CD8-positive, alpha-beta memory T cell (primary cell): Measurements from ENCODE around the gene STPG4. TPM values are rescaled to one million over a fixed set of nuclear protein-coding genes. Genes with fewer than 3 reads are reported as not detected.
"Not testable (repeated sequence)": the region's sequence is repeated elsewhere in the genome, so short reads cannot be mapped to it uniquely, and the experiment has no call there.

ENCODE experiments used
- CTCF ChIA-PET: fragments of 350-600 bp; sonication (Branson Sonifier 250); formaldehyde crosslinking; loops from one replicate; lab custom pipeline; 2021; ENCODE audit warnings: antibody characterized with exemption; lab: Charles Lee
- POLR2A ChIA-PET: fragments of 350-600 bp; sonication (Branson Sonifier 250); formaldehyde crosslinking; loops from one replicate; lab custom pipeline; 2021; ENCODE audit warnings: antibody characterized with exemption; lab: Charles Lee
- DNase-seq, 5 donors: peaks; one replicate each; pipeline versions ENCODE4 v3.0.0 to v3.0.0-alpha.2; 2020 to 2022; ENCODE audit warnings: mixed read lengths in 1 of 5
- H3K27ac ChIP-seq: one replicate; pipeline ENCODE4 v1.7.0; 2013; ENCODE audit warnings: low read depth, mild to moderate bottlenecking, low read length, moderate library complexity
- H3K27me3 ChIP-seq: 2 replicates; pipeline ENCODE4 v1.7.0; 2013; ENCODE audit warnings: low read length, mild to moderate bottlenecking; ENCODE audit not compliant: insufficient read depth, poor library complexity, severe bottlenecking
- H3K36me3 ChIP-seq: 2 replicates; pipeline ENCODE4 v1.7.0; 2013; ENCODE audit warnings: mild to moderate bottlenecking, low read length, moderate library complexity; ENCODE audit not compliant: insufficient read depth
- H3K4me1 ChIP-seq: 2 replicates; pipeline ENCODE4 v1.7.0; 2013; ENCODE audit warnings: mild to moderate bottlenecking, low read length, moderate library complexity; ENCODE audit not compliant: insufficient read depth
- H3K4me3 ChIP-seq: 2 replicates; pipeline ENCODE4 v1.7.0; 2013; ENCODE audit warnings: mild to moderate bottlenecking, low read length
- H3K9me3 ChIP-seq: 2 replicates; pipeline ENCODE4 v1.7.0; 2013; ENCODE audit warnings: mild to moderate bottlenecking, low read length
- H3K27ac Mint-ChIP-seq, 8 donors: one replicate each; pipeline ENCODE4 v1.8.0; 2020 to 2021; ENCODE audit warnings: mixed read lengths in 8 of 8, mild to moderate bottlenecking in 6 of 8, inconsistent platforms in 3 of 8, moderate library complexity in 3 of 8
- H3K27me3 Mint-ChIP-seq, 2 donors: one replicate each; pipeline ENCODE4 v1.8.0; 2020 to 2021; ENCODE audit warnings: mixed read lengths in 2 of 2, mild to moderate bottlenecking in 1 of 2, moderate library complexity in 1 of 2
- H3K36me3 Mint-ChIP-seq, 3 donors: one replicate each; pipeline ENCODE4 v1.8.0; 2020 to 2021; ENCODE audit warnings: mixed read lengths in 3 of 3, inconsistent platforms in 1 of 3, mild to moderate bottlenecking in 1 of 3
- H3K4me1 Mint-ChIP-seq, 3 donors: one replicate each; pipeline ENCODE4 v1.8.0; 2020 to 2021; ENCODE audit warnings: mixed read lengths in 3 of 3, inconsistent platforms in 1 of 3, mild to moderate bottlenecking in 1 of 3
- H3K4me3 Mint-ChIP-seq, 7 donors: one replicate each; pipeline ENCODE4 v1.8.0; 2020 to 2021; ENCODE audit warnings: mixed read lengths in 7 of 7, mild to moderate bottlenecking in 6 of 7, moderate library complexity in 4 of 7, inconsistent platforms in 2 of 7
- H3K9me3 Mint-ChIP-seq, 5 donors: one replicate each; pipeline ENCODE4 v1.8.0; 2020 to 2022; ENCODE audit warnings: mixed read lengths in 5 of 5, mild to moderate bottlenecking in 3 of 5, moderate library complexity in 2 of 5, inconsistent platforms in 1 of 5
- polyA plus RNA-seq: library from polyadenylated mRNA; unstranded; fragments of 300-500 nt; fragmentation: Illumina TruSeq; gene quantifications from one replicate; pipeline ENCODE4 v1.2.3, GENCODE V29; 2021
- total RNA-seq, 2 experiments: library from RNA; stranded (reverse); gene quantifications; one replicate each; pipeline ENCODE4 v1.2.3, GENCODE V29; 2021

STPG4 gene
- total and polyA plus RNA-seq, 3 experiments from 2014 or later: not detected

GRCh38 chr2:47106231-47106630 lies 48.9 kb downstream of the STPG4 start:
- H3K4me1 Mint-ChIP-seq, H3K36me3 Mint-ChIP-seq, POLR2A ChIA-PET, H3K27ac Mint-ChIP-seq, H3K27ac ChIP-seq, CTCF ChIA-PET, H3K4me3 ChIP-seq, H3K27me3 Mint-ChIP-seq, H3K9me3 Mint-ChIP-seq, H3K4me1 ChIP-seq, DNase-seq, H3K4me3 Mint-ChIP-seq, H3K9me3 ChIP-seq, H3K36me3 ChIP-seq, H3K27me3 ChIP-seq: not testable (repeated sequence)

GRCh38 chr2:47099712-47100111 lies 55.4 kb downstream of the STPG4 start:
- POLR2A ChIA-PET, H3K36me3 Mint-ChIP-seq, H3K27ac ChIP-seq, CTCF ChIA-PET, H3K9me3 ChIP-seq, H3K36me3 ChIP-seq, DNase-seq, H3K4me3 ChIP-seq, H3K9me3 Mint-ChIP-seq, H3K4me3 Mint-ChIP-seq, H3K4me1 Mint-ChIP-seq, H3K27me3 Mint-ChIP-seq, H3K27ac Mint-ChIP-seq, H3K4me1 ChIP-seq, H3K27me3 ChIP-seq: not testable (repeated sequence)

GRCh38 chr2:47098953-47099352 lies 56.2 kb downstream of the STPG4 start:
- no peak for DNase-seq
- Histone ChIP-seq H3K27me3 (no peaks in the 10 kb centered on the region), H3K4me1 (no peaks in the 10 kb centered on the region), H3K4me3 (no peak overlapping the region), H3K36me3 (no peaks in the 10 kb centered on the region), H3K9me3 (no peaks in the 10 kb centered on the region), H3K27ac (no peak overlapping the region)
- Mint-ChIP-seq H3K9me3 (no peaks in the 10 kb centered on the region), H3K4me3 (no peak overlapping the region), H3K4me1 (no peaks in the 10 kb centered on the region), H3K36me3 (no peaks in the 10 kb centered on the region), H3K27ac (no peak overlapping the region), H3K27me3 (peaks cover 0 to 8% of the 10 kb centered on the region in 2 donors)
- CTCF ChIA-PET: no interaction called here
- POLR2A ChIA-PET: no interaction called here

GRCh38 chr2:47097563-47097962 lies 57.5 kb downstream of the STPG4 start:
- DNase-seq: no peak
- Histone ChIP-seq H3K27ac (no peak overlapping the region), H3K36me3 (no peaks in the 10 kb centered on the region), H3K4me3 (no peak overlapping the region), H3K27me3 (no peaks in the 10 kb centered on the region), H3K4me1 (no peaks in the 10 kb centered on the region), H3K9me3 (no peaks in the 10 kb centered on the region)
- ChIA-PET CTCF (no interaction called here), POLR2A (no interaction called here)
- Mint-ChIP-seq H3K4me3 (no peak overlapping the region), H3K36me3 (no peaks in the 10 kb centered on the region), H3K27ac (no peak overlapping the region), H3K27me3 (peaks cover 0 to 8% of the 10 kb centered on the region in 2 donors), H3K4me1 (no peaks in the 10 kb centered on the region), H3K9me3 (no peaks in the 10 kb centered on the region)

GRCh38 chr2:47096451-47096850 lies 58.7 kb downstream of the STPG4 start:
- Mint-ChIP-seq H3K4me3 (no peak overlapping the region), H3K4me1 (no peaks in the 10 kb centered on the region), H3K9me3 (no peaks in the 10 kb centered on the region), H3K36me3 (no peaks in the 10 kb centered on the region), H3K27me3 (peaks cover 0 to 8% of the 10 kb centered on the region in 2 donors), H3K27ac (no peak overlapping the region)
- no peaks in the 10 kb centered on the region for H3K9me3 ChIP-seq
- CTCF ChIA-PET: no interaction called here
- H3K27me3 ChIP-seq: no peaks in the 10 kb centered on the region
- H3K27ac ChIP-seq: no peak overlapping the region
- H3K36me3 ChIP-seq: no peaks in the 10 kb centered on the region
- DNase-seq: no peak
- no peak overlapping the region for H3K4me3 ChIP-seq
- POLR2A ChIA-PET: no interaction called here
- H3K4me1 ChIP-seq: no peaks in the 10 kb centered on the region

- ChIA-PET POLR2A (no interaction called here), CTCF (no interaction called here)
Observed at GRCh38 chr2:47095349-47096020, 59.6 kb downstream of the STPG4 start.

GRCh38 chr2:47094511-47095142 lies 60.5 kb downstream of the STPG4 start:
- H3K27ac ChIP-seq: no peak overlapping the region
- Mint-ChIP-seq H3K4me3 (no peak overlapping the region), H3K36me3 (no peaks in the 10 kb centered on the region), H3K4me1 (no peaks in the 10 kb centered on the region), H3K27ac (no peak overlapping the region), H3K9me3 (no peaks in the 10 kb centered on the region), H3K27me3 (peaks cover 0 to 8% of the 10 kb centered on the region in 2 donors)
- POLR2A ChIA-PET: no interaction called here
- H3K36me3 ChIP-seq: no peaks in the 10 kb centered on the region
- no peaks in the 10 kb centered on the region for H3K9me3 ChIP-seq
- CTCF ChIA-PET: no interaction called here
- H3K27me3 ChIP-seq: no peaks in the 10 kb centered on the region
- no peaks in the 10 kb centered on the region for H3K4me1 ChIP-seq
- no peak for DNase-seq
- no peak overlapping the region for H3K4me3 ChIP-seq

More at GRCh38 chr2:47095349-47096020, 59.6 kb downstream of the STPG4 start:
- Mint-ChIP-seq H3K4me3 (no peak overlapping the region), H3K4me1 (no peaks in the 10 kb centered on the region), H3K27ac (peak overlapping the region in 1 of 8 donors; percentile 6), H3K9me3 (no peaks in the 10 kb centered on the region), H3K36me3 (no peaks in the 10 kb centered on the region), H3K27me3 (peaks cover 0 to 8% of the 10 kb centered on the region in 2 donors)
- no peaks in the 10 kb centered on the region for H3K36me3 ChIP-seq
- H3K4me3 ChIP-seq: no peak overlapping the region
- no peaks in the 10 kb centered on the region for H3K4me1 ChIP-seq
- no peak overlapping the region for H3K27ac ChIP-seq
- no peaks in the 10 kb centered on the region for H3K27me3 ChIP-seq
- DNase-seq: no peak
- no peaks in the 10 kb centered on the region for H3K9me3 ChIP-seq

GRCh38 chr2:47093626-47094025 lies 61.5 kb downstream of the STPG4 start:
- no peak overlapping the region for H3K4me3 Mint-ChIP-seq
- DNase-seq: no peak
- ChIA-PET CTCF (no interaction called here), POLR2A (no interaction called here)
- no peak overlapping the region for H3K27ac Mint-ChIP-seq
- Histone ChIP-seq H3K27ac (no peak overlapping the region), H3K4me3 (no peak overlapping the region), H3K27me3 (no peaks in the 10 kb centered on the region), H3K36me3 (no peaks in the 10 kb centered on the region), H3K4me1 (no peaks in the 10 kb centered on the region), H3K9me3 (no peaks in the 10 kb centered on the region)
- H3K4me1 Mint-ChIP-seq: no peaks in the 10 kb centered on the region
- no peaks in the 10 kb centered on the region for H3K9me3 Mint-ChIP-seq
- peaks cover 0 to 8% of the 10 kb centered on the region in 2 donors for H3K27me3 Mint-ChIP-seq
- no peaks in the 10 kb centered on the region for H3K36me3 Mint-ChIP-seq
